GM12878 (cell line): Measurements from ENCODE around the gene HIBCH. TPM values are rescaled to one million over a fixed set of nuclear protein-coding genes. Genes with fewer than 3 reads are reported as not detected.

Experiments
- ATAC-seq: fragments of 200-7000 bp; cut with Tn5 transposase; 3 replicates; pipeline ENCODE4 v1.9.1; 2020; ENCODE audit warnings: mild to moderate bottlenecking, moderate library complexity
- BruUV-seq: library from RNA; stranded (reverse); fragments of 400-500 nt; replicated peaks from 2 replicates; lab custom pipeline; 2021; lab: Mats Ljungman, UMichigan
- CTCF ChIA-PET: fragments of 300-600 bp; sonication (Branson Sonifier 250); formaldehyde crosslinking; extraction: SDS; loops from one replicate; lab custom pipeline; 2021; ENCODE audit warnings: inconsistent platforms; lab: Yijun Ruan, JAX
- POLR2A ChIA-PET: fragments of 350-600 bp; formaldehyde crosslinking; extraction: SDS; loops from one replicate; lab custom pipeline; 2021; ENCODE audit warnings: inconsistent platforms; lab: Charles Lee
- RAD21 ChIA-PET: fragments of 300-600 bp; sonication (Branson Sonifier 250); formaldehyde crosslinking; loops from one replicate; lab custom pipeline; 2023; ENCODE audit warnings: antibody characterized with exemption; ENCODE audit not compliant: unreplicated experiment; lab: Charles Lee
- SMC1A ChIA-PET: fragments of 300-600 bp; sonication (Branson Sonifier 250); formaldehyde crosslinking; loops from one replicate; lab custom pipeline; 2023; ENCODE audit not compliant: unreplicated experiment, uncharacterized antibody; lab: Charles Lee
- DNase-seq: peaks from one replicate; pipeline ENCODE4 v3.0.0-alpha.2; 2011; ENCODE audit warnings: low read depth, low spot score
- FAIRE-seq: peaks from 3 replicates; lab custom pipeline; 2011; peaks lifted over from hg19 to GRCh38; lab: Jason Lieb, UNC
- H2AFZ ChIP-seq: 2 replicates; pipeline ENCODE4 v1.6.0; 2011; ENCODE audit warnings: low read depth, low read length, control low read depth; ENCODE audit not compliant: control insufficient read depth
- H3K27ac ChIP-seq: 2 replicates; pipeline ENCODE4 v1.5.1; 2011; ENCODE audit warnings: control low read depth; ENCODE audit not compliant: control insufficient read depth, insufficient read depth
- H3K27me3 ChIP-seq, 2 experiments: replicated peaks in 1 of 2; 2 replicates each; pipeline versions ENCODE4 v1.6.0 to v1.6.1; 2011; ENCODE audit warnings: low read length in 1 of 2; ENCODE audit not compliant: control insufficient read depth in 2 of 2, insufficient read depth in 2 of 2
- H3K36me3 ChIP-seq, 2 experiments: 2 replicates each; pipeline ENCODE4 v1.5.1; 2011; ENCODE audit warnings: low read length in 1 of 2; ENCODE audit not compliant: control insufficient read depth in 2 of 2, insufficient read depth in 2 of 2
- H3K4me1 ChIP-seq: 2 replicates; pipeline ENCODE4 v1.6.1; 2011; ENCODE audit warnings: mild to moderate bottlenecking, low read length, moderate library complexity, mixed read lengths; ENCODE audit not compliant: control insufficient read depth, insufficient read depth
- H3K4me2 ChIP-seq: 2 replicates; pipeline ENCODE4 v1.6.0; 2011; ENCODE audit warnings: control low read depth; ENCODE audit not compliant: control insufficient read depth, insufficient read depth
- H3K4me3 ChIP-seq: fragments of 200-600 bp; sonication (generic); 2 replicates; pipeline ENCODE4 v1.5.1; 2016
- H3K79me2 ChIP-seq: 2 replicates; pipeline ENCODE4 v1.6.0; 2011; ENCODE audit warnings: low read length; ENCODE audit not compliant: control insufficient read depth, insufficient read depth
- H3K9ac ChIP-seq: 2 replicates; pipeline ENCODE4 v1.8.0; 2011; ENCODE audit warnings: low read length, control low read depth, mixed read lengths; ENCODE audit not compliant: control insufficient read depth, insufficient read depth
- H3K9me3 ChIP-seq: replicated peaks from 3 replicates; pipeline ENCODE4 v1.5.1; 2011; ENCODE audit warnings: mild to moderate bottlenecking, low read length; ENCODE audit not compliant: control insufficient read depth, insufficient read depth
- H4K20me1 ChIP-seq: 2 replicates; pipeline ENCODE4 v1.6.0; 2011; ENCODE audit not compliant: control insufficient read depth, insufficient read depth
- BCL3 ChIP-seq: IDR thresholded peaks from 2 replicates; pipeline ENCODE4 v1.6.1; 2011; ENCODE audit warnings: borderline replicate concordance, low read depth, mild to moderate bottlenecking, moderate library complexity, low read length; ENCODE audit not compliant: insufficient read depth, poor library complexity, severe bottlenecking
- DPF2 ChIP-seq: fragments of 450-650 bp; IDR thresholded peaks from 2 replicates; pipeline ENCODE4 v1.6.1; 2017; ENCODE audit warnings: mild to moderate bottlenecking
- E2F4 ChIP-seq: IDR thresholded peaks from 2 replicates; pipeline ENCODE4 v1.6.1; 2012; ENCODE audit warnings: low read depth, low read length, improper control_type of control experiment
- E2F8 ChIP-seq: fragments of 450-650 bp; IDR thresholded peaks from 2 replicates; pipeline ENCODE4 v1.6.1; 2018; ENCODE audit warnings: mild to moderate bottlenecking, low read depth, moderate library complexity; ENCODE audit not compliant: partially characterized antibody
- IKZF2 ChIP-seq, 2 experiments: fragments of 450-650 bp; IDR thresholded peaks; 2 replicates each; pipeline ENCODE4 v1.6.1; 2017; ENCODE audit warnings: mild to moderate bottlenecking in 2 of 2, moderate library complexity in 2 of 2
- JUNB ChIP-seq: IDR thresholded peaks from 2 replicates; pipeline ENCODE4 v1.6.1; 2016; ENCODE audit warnings: antibody characterized with exemption, mild to moderate bottlenecking
- MTA2 ChIP-seq: fragments of 450-650 bp; IDR thresholded peaks from 2 replicates; pipeline ENCODE4 v1.6.1; 2016; ENCODE audit warnings: low read depth, mild to moderate bottlenecking, moderate library complexity
- NR2F1 ChIP-seq: fragments of 450-650 bp; conservative IDR thresholded peaks from 2 replicates; pipeline ENCODE4 v1.6.1; 2017; ENCODE audit warnings: mild to moderate bottlenecking
- POLR2A ChIP-seq: IDR thresholded peaks from 2 replicates; pipeline ENCODE4 v1.6.1; 2011; ENCODE audit warnings: low read depth, mild to moderate bottlenecking, low read length
- POLR2AphosphoS2 ChIP-seq: IDR thresholded peaks from 2 replicates; pipeline ENCODE4 v1.6.1; 2011; ENCODE audit warnings: low read depth, mild to moderate bottlenecking, low read length, improper control_type of control experiment, moderate library complexity
- PRDM15 ChIP-seq: fragments of 450-650 bp; formaldehyde crosslinking; IDR thresholded peaks from 2 replicates; pipeline ENCODE4 v1.4.0; 2020; ENCODE audit warnings: mild to moderate bottlenecking, moderate library complexity
- ZNF274 ChIP-seq: IDR thresholded peaks from one replicate; pipeline ENCODE4 v1.8.0; 2011; ENCODE audit not compliant: insufficient read length, insufficient read depth
- ZNF384 ChIP-seq: IDR thresholded peaks from 2 replicates; pipeline ENCODE4 v1.6.1; 2012; ENCODE audit warnings: low read depth, mild to moderate bottlenecking, low read length, improper control_type of control experiment, borderline replicate concordance
- WGBS: methylation state at CpG from one replicate; pipeline ENCODE4 v1.1.6; 2016; ENCODE audit warnings: low lambda C conversion rate; ENCODE audit not compliant: insufficient replicate concordance, insufficient coverage; ENCODE audit errors: missing lambda C conversion rate; 5-methylcytosine and 5-hydroxymethylcytosine counted together
- in situ Hi-C: fragments of 300-500 bp; cut with MboI; formaldehyde crosslinking; loops from 9 replicates; pipeline ENCODE4 v1.14.3; 2018; ENCODE audit warnings: mixed read lengths
- intact Hi-C: fragments of 100-400 bp; cut with micrococcal nuclease; formaldehyde crosslinking; loops from one replicate; pipeline ENCODE4 v1.14.2; 2022; ENCODE audit not compliant: unreplicated experiment
- polyA plus RNA-seq, 11 experiments: library from polyadenylated mRNA; depleted of rRNA in 4 of 11; unstranded in 6 of 11; stranded (reverse) in 5 of 11; fragments of >200 nt; fragmentation: Nextera tagmentation in 4 of 11; fragmentation: Illumina TruSeq in 1 of 11; extraction: Ambion mirVana in 4 of 11; extraction: Trizol in 1 of 11; gene quantifications; 1 replicate in 1 of 11; 2 replicates in 10 of 11; pipeline versions ENCODE4 v1.2.1 to v1.2.3, GENCODE V29; 2011 to 2016; ENCODE audit warnings: inconsistent platforms in 2 of 11, missing spikeins in 2 of 11, low read depth in 1 of 11
- total RNA-seq, 4 experiments: library from RNA; depleted of rRNA in 3 of 4; stranded (reverse); fragments of >200 nt in 3 of 4; fragmentation: Illumina TruSeq in 1 of 4; extraction: Trizol in 1 of 4; gene quantifications; 2 replicates each; pipeline versions ENCODE4 v1.2.1 to v1.2.3, GENCODE V29; 2013 to 2021

Gene HIBCH
- total and polyA plus RNA-seq, 10 of the 15 experiments (the other 5 are each of a cell fraction or from before 2014, with no cell fraction given), result 22.3 to 81.0 (median 37.4) TPM

GRCh38 chr2:190304404-190304803 is 15.2 kb downstream of the HIBCH start:
- Histone ChIP-seq H3K4me2 (no peak overlapping the region), H3K4me1 (no peaks in the 10 kb centered on the region), H3K79me2 (no peaks in the 10 kb centered on the region), H3K9ac (no peak overlapping the region), H3K9me3 (no peaks in the 10 kb centered on the region; the same call in 1 of the 3 replicates), H3K4me3 (no peak overlapping the region), H4K20me1 (no peaks in the 10 kb centered on the region), H3K36me3 (peaks cover 0 to 4% of the 10 kb centered on the region in 2 experiments; a peak in 1 of 4 replicates), H3K27ac (no peak overlapping the region), H2AFZ (no peak overlapping the region), H3K27me3 (no peaks in the 10 kb centered on the region)
- ChIA-PET RAD21 (no interaction called here), POLR2A (no interaction called here), SMC1A (no interaction called here), CTCF (no interaction called here)
- no TSS peak for BruUV-seq
- FAIRE-seq, result no peak
- 24% methylated on average over 5 of the region's 5 CpGs for WGBS
- no peak for DNase-seq
- peak; percentile 80 for ATAC-seq
- in situ Hi-C loops, result no loop called here
- intact Hi-C loops, result no loop called here
- TF ChIP-seq POLR2AphosphoS2, result no peak
- no peak for TF ChIP-seq BCL3
- TF ChIP-seq IKZF2 (IDR thresholded peaks at IDR 0.05), result no peak
- TF ChIP-seq POLR2A, result no peak
- peak; percentile 31; the same call in 1 of the 2 replicates for TF ChIP-seq NR2F1
- TF ChIP-seq DPF2, result no peak
- TF ChIP-seq PRDM15 (CRISPR knock-in tag), result no peak
- TF ChIP-seq E2F4, result no peak
- TF ChIP-seq JUNB, result 0 out of 2 replicates have a peak, but pooled peaks have one; percentile 25
- TF ChIP-seq ZNF384, result no peak
- no peak for TF ChIP-seq E2F8
- no peak for TF ChIP-seq ZNF274
- 0 out of 2 replicates have a peak, but pooled peaks have one; percentile 17 for TF ChIP-seq MTA2
